Femur (tissue), 1 donor: Measurements from ENCODE around the gene MYH6.
"Not testable (repeated sequence)": the region's sequence is repeated elsewhere in the genome, so short reads cannot be mapped to it uniquely, and the experiment has no call there.

Source experiments
- DNase-seq: peaks from one replicate; pipeline ENCODE4 v3.0.0-alpha.2; 2017

Gene MYH6

DNA sequence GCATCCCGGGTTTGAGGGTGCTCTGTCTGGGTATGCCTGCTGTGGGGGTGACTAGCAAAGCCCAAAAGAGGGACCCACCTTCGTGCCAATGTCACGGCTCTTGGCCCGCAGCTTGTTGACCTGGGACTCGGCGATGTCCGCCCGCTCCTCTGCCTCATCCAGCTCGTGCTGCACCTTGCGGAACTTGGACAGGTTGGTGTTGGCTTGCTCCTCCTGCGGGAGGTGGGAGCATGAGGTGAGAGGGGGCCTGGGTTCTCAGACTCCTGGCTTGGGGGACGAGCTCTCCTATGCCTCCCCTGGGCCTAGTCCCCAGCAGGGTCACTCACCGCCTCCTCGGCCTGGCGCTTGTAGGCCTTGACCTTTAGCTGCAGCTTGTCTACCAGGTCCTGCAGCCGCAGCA, 5.6 kb upstream of the MYH6 start:
- no peak for DNase-seq

DNA sequence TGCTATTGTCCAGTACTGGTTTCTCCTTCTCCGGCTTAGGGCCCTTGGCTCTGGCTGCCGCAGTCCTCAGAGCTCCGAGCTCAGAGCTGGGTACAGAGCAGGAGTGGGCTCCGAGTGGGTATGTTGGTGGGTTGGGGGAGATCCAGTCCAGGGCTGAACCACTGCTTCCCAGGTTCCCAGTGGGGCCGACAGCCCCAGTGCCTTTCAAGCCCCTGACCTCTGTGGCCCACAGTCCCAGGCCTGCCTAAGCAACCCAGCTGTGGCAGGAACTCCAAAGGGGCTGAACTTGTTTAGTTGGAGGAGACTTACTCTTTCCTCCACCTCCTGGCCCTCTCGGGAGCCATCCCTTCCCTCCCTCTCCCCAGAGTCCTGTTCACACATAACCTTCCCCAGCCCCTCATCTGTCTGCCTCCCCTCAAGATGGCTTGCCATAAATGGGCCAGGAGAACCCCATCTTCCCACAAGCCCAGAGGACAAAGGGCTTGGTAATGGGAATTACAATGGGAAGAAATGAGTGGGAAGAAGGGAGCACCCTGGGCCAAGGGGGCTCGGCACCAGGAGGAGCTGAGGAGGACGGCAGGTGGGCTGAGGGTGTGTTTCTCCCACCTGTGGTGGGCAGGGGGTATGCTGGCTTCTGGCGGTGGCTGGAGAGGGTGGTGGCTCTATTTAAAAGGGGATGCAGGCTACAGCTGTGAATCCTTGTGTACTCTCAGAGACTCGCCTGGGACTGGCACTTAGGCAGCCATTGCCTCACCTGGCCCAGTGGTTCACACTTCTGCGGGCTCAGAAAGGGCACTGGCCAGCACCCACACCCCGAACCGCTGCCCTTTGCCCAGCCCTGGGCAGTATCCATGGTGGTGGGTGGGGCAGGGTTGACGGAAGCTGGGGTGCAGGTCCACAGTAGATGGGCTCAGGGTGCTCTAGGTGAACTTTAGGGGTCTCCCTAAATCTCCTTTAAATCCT, 3.8 kb upstream of the MYH6 start:
- no peak for DNase-seq

- DNase-seq, result no peak
Measured at GRCh38 chr14:23409966-23410635, 2.0 kb upstream of the MYH6 start.

GRCh38 chr14:23409475-23409874, 1.4 kb upstream of the MYH6 start:
- no peak for DNase-seq

DNA sequence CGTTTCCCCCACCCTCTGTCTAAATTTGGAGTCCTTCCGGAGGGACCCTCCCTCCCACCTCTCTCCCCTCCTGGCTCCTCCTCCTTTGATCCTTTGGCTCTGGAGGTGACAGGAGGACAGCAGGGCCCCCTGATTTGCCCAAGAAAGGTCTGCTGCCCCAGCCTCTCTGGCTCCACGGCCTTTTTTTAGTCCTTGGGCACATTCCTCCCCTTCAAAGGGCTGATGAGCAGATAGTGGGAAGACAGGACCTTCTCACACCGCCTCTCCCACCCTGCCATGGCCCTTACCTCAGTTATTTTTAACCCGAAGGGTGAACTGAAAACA, 196 bp upstream of the MYH6 start:
- DNase-seq, result no peak

GRCh38 chr14:23406725-23407355, 1.2 kb downstream of the MYH6 start:
- no peak for DNase-seq

DNA sequence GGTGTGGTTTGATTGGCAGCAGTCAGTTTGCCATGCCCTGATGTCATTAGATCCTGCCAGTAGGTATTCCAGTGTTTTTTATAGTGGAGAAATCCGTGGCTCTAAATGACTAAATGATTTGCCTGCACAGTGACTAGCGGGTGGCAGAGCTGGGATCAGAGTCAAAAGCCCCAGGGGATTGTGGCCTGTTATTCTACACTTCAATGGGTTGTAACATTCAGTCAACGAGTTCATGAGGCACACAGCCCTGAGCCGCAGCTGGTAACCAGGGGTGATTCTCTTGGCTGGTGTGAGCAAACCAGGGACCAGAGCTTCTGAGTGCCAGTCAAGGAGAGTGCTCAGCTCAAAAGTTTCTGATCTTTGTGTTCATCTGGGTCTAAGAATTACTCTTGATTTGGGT, 1.8 kb downstream of the MYH6 start:
- no peak for DNase-seq

- DNase-seq, result no peak
Measured at GRCh38 chr14:23405516-23406025, 2.5 kb downstream of the MYH6 start.

- no peak for DNase-seq
Measured at GRCh38 chr14:23405096-23405495, 3.0 kb downstream of the MYH6 start.

DNA sequence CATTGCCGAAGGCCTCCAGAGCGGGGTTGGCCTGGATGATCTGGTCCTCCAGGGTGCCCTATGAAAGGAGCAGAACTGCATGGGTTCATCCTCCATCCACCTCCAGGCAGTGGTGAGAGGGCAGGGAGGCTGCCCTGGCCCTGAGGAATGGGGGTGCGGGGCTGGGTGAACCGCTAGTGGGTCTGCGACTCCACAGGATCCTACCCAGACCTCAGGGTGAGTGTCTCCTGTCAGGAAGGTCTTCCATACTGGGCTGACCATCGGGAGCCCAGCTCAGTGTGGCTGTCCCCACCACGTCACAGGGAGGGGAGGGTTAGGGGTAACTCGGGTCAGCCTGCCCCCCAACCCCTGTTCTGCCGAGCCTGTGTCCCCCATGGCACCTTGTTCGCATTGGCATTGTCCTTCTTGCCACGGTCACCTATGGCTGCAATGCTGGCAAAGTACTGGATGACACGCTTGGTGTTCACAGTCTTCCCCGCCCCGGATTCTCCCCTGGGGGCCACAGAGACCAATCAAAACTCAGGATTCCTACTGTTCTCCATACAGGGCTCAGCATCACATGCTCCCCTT, 3.7 kb downstream of the MYH6 start:
- no peak for DNase-seq

- no peak for DNase-seq
Measured at GRCh38 chr14:23403908-23404307, 4.2 kb downstream of the MYH6 start.

DNA sequence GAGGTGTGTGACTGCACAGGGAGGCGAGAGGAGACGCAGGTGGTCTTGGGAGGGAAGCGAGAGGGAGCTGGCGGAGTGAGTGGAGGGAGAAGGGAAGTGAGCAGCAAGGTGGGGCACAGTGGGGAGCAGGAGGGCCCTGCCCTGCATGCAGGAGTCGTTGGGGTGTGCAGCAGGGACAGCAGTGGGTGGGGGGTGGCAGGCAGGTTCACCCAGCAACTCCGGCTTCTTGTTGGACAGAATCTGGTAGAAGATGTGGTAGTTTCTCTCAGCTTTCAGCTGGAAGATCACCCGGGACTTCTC, 5.0 kb downstream of the MYH6 start:
- no peak for DNase-seq

- no peak for DNase-seq
Measured at GRCh38 chr14:23402296-23403138, 5.6 kb downstream of the MYH6 start.

DNA sequence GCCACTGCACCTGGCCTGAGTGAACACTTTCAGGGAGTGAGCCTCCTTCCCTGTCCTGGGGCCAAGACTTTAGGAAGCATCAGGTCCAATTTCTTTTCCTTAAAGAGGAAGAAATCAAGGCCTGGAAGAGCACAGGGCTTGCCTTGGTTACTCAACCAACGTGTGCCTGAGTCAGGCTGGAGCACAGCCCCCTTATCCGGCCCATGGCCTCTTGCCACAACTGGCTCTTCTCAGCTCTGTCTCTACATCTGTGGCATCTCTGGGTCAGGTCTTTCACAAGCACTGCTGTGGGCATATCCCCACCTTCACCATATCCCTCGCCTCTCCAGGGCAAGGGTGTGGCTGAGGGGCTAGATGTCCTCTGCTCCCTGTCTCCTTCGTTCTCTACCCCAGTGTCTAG, 6.8 kb downstream of the MYH6 start:
- no peak for DNase-seq

DNA sequence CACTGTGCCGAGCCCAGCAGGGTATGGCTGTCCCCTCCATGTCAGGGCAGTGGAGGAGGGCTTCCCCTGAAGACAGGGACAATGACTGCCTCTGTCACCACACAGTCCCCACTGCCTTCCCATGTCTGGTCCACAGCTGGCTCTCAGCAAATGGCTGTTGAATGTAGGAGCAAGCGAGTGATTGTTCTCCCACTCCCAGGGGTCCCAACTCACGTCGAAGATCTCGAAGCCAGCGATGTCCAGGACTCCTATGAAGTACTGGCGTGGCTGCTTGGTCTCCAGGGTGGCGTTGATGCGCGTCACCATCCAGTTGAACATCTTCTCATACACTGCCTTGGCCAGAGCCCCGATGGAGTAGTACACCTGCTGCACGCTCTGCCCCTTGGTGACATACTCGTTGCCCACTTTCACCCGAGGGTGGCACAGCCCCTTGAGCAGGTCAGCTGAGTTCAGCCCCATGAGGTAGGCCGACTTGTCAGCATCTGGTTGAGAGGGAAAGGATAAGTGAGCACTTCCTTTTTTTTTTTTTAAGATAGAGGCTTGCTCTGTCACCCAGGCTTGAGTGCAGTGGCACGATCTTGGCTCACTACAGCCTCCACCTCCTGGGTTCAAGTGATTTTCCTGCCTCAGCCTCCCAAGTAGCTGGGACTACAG, 7.5 kb downstream of the MYH6 start:
- DNase-seq, result not testable (repeated sequence)

DNA sequence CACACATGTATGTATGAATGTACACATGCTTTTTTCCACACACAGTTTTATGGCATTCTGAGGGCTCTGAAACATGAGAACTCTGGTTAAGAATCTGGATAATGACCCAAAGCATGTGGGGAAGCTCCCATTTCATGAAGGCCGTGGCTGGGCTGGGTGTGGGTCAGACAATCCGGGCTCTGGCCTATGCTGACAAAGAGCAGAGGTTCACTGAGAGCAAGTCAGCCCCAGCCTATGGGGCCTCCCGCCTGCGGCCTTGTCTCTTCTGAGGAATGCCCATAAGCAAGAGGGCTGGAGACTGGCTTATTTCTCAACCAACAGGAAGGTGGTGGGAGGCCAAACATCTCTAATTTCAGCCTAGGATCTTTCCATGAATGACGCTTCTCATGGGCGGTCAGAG, 8.5 kb downstream of the MYH6 start:
- no peak for DNase-seq

- DNase-seq, result no peak
Measured at GRCh38 chr14:23399136-23399535, 8.9 kb downstream of the MYH6 start.

DNA sequence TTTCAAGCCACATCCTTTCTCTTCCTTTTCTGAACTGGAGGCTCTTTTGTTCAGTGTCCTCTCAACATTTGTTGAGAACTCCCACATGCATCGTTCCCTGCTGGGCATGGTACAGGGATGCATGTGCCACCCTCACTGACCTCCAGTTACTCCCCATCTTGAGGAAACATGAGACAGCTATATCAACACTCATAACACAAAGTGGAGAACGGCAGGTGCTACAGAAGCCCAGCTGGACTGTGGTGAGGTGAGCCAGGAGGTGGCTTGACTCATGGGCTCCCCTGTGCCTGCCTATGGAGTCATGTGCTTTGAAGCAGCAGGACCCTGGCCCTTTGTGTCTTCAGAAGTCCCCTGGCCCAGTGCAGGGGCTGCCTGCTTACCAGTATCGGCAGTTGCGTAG, 9.7 kb downstream of the MYH6 start:
- DNase-seq, result no peak

DNA sequence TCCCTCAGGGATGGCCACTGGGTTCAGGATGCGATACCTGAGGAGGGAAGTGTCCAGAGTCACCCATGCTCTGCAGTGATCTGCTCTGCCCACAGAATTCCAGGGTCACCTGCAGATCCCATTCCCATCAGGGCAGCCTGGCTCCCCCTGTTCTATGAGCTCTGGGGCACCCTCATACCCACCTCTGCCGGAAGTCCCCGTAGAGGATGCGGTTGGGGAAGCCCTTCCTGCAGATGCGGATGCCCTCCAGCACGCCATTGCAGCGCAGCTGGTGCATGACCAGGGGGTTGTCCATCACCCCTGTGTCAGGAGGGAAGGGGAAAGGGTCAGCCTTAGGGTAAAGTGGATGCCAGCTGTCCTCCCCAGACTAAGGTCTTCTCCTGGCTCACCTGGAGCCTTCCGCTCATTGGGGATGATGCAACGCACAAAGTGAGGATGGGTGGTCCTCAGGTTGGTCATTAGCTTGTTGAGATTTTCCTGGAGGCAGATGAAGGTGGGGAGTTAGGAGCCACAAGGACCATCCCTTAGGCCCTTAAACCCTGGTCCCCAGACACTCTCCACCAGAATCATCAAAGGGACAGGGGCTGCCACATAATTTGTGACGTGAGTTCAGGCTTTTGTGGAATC, 11.2 kb downstream of the MYH6 start:
- no peak for DNase-seq

GRCh38 chr14:23396126-23396525, 11.9 kb downstream of the MYH6 start:
- no peak for DNase-seq

GRCh38 chr14:23392613-23393012, 15.5 kb downstream of the MYH6 start:
- no peak for DNase-seq

DNA sequence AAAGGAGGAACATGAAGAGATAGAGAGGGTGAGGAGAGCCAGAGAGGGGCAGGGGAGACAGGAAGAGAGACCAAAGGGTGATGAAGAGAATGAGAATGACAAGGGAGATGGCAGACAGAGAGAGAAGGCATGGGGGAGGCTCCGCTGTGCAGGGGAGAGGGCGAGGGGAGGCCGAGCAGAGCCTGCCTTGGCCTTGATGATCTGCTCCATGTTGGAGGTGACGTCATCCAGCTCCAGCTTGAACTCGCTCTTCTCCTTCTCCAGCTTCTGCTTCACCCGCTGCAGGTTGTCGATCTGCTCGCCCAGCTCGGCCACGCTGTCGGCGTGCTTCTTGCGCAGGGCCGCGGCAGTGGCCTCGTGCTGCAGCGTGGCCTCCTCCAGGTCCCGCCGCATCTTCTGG, 18.2 kb downstream of the MYH6 start:
- DNase-seq, result not testable (repeated sequence)
